Measurements from ENCODE around the gene FBXL20.

The FBXL20 gene

DNA sequence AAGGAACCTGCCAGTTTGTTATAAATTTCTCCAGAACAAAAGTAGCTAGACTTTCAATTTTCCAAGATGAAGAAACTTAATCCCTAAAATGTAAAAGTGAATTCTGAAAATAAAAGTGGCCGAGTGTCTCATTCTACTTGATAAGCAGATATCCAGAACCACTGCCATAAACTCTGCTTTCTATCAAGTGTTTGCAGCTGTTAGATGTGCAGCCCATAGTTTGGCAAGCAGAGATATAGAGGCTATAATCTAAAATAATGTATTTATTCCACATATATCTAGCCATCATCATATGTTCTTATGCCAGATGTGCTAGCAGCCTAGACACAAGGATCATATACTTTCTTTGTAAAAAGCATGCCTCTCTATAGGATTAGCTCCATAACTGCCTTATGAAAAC, 14.7 kb upstream of the FBXL20 start:
- TF ChIP-seq, protein P1, sequence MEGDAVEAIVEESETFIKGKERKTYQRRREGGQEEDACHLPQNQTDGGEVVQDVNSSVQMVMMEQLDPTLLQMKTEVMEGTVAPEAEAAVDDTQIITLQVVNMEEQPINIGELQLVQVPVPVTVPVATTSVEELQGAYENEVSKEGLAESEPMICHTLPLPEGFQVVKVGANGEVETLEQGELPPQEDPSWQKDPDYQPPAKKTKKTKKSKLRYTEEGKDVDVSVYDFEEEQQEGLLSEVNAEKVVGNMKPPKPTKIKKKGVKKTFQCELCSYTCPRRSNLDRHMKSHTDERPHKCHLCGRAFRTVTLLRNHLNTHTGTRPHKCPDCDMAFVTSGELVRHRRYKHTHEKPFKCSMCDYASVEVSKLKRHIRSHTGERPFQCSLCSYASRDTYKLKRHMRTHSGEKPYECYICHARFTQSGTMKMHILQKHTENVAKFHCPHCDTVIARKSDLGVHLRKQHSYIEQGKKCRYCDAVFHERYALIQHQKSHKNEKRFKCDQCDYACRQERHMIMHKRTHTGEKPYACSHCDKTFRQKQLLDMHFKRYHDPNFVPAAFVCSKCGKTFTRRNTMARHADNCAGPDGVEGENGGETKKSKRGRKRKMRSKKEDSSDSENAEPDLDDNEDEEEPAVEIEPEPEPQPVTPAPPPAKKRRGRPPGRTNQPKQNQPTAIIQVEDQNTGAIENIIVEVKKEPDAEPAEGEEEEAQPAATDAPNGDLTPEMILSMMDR (conservative IDR thresholded peaks at IDR 0.05; ENCODE audit: low read length) = no peak
- TF ChIP-seq EZH2phosphoT487 (IDR thresholded peaks at IDR 0.05; ENCODE audit: borderline replicate concordance) = no peak
- H3K36me3 ChIP-seq (ENCODE audit: insufficient read depth, low read length) = peaks cover 71% of the 10 kb centered on the region; the same call in 1 of the 2 replicates
- no peaks in the 10 kb centered on the region for H3K4me1 ChIP-seq (ENCODE audit: insufficient read depth, low read length, poor library complexity, severe bottlenecking)
- H3K9ac ChIP-seq (ENCODE audit: low read depth, low read length, poor library complexity, severe bottlenecking) = no peak overlapping the region
- no peak overlapping the region for H3K4me3 ChIP-seq (ENCODE audit: low read length, poor library complexity, severe bottlenecking)
- H4K20me1 ChIP-seq (ENCODE audit: insufficient read depth, low read length, poor library complexity, severe bottlenecking) = no peaks in the 10 kb centered on the region
- H3K9me3 ChIP-seq (ENCODE audit: insufficient read depth, low read depth, low read length) = no peaks in the 10 kb centered on the region
- H3K4me2 ChIP-seq (ENCODE audit: low read depth, low read length, poor library complexity, severe bottlenecking) = no peak overlapping the region
- H2AFZ ChIP-seq (ENCODE audit: low read length) = no peak overlapping the region
- H3K9me2 ChIP-seq (replicated peaks; ENCODE audit: low read depth, low read length) = no peaks in the 10 kb centered on the region
- no peaks in the 10 kb centered on the region for H3F3A ChIP-seq (ENCODE audit: low read depth)
- no peaks in the 10 kb centered on the region for H3K79me2 ChIP-seq (ENCODE audit: insufficient read depth, low read length)
- H3K27me3 ChIP-seq (ENCODE audit: insufficient read depth, low read length, poor library complexity, severe bottlenecking) = no peaks in the 10 kb centered on the region

DNA sequence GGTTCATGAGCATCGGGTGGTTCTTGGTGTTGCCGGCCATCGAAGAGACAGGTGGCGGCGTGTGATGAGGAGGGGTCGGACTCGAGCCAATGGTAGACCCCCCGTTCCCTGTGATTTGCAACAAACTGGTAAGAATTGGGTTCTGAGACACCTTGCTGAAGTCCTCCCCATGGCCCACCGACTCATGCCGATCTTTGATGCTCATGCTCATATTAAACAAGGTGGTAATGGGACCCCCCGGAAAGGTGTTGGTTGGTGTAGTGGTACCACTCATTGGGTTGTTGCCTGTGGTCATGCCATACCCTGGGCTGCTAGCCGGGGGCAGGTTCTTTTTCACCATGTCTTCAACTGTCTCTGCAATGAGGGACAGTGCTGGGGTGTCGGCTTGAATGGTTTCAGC, 8.9 kb upstream of the FBXL20 start:
- H3K27me3 ChIP-seq (ENCODE audit: insufficient read depth, low read length, poor library complexity, severe bottlenecking) = no peaks in the 10 kb centered on the region
- H3K79me2 ChIP-seq (ENCODE audit: insufficient read depth, low read length) = no peaks in the 10 kb centered on the region
- peaks cover 4% of the 10 kb centered on the region for H4K20me1 ChIP-seq (ENCODE audit: insufficient read depth, low read length, poor library complexity, severe bottlenecking)
- no peak overlapping the region for H3K9ac ChIP-seq (ENCODE audit: low read depth, low read length, poor library complexity, severe bottlenecking)
- H3K36me3 ChIP-seq (ENCODE audit: insufficient read depth, low read length) = peaks cover 80% of the 10 kb centered on the region
- H3K4me1 ChIP-seq (ENCODE audit: insufficient read depth, low read length, poor library complexity, severe bottlenecking) = no peaks in the 10 kb centered on the region
- no peaks in the 10 kb centered on the region for H3K9me3 ChIP-seq (ENCODE audit: insufficient read depth, low read depth, low read length)
- H2AFZ ChIP-seq (ENCODE audit: low read length) = no peak overlapping the region
- H3K4me3 ChIP-seq (ENCODE audit: low read length, poor library complexity, severe bottlenecking) = no peak overlapping the region
- H3F3A ChIP-seq (ENCODE audit: low read depth) = no peaks in the 10 kb centered on the region
- H3K4me2 ChIP-seq (ENCODE audit: low read depth, low read length, poor library complexity, severe bottlenecking) = no peak overlapping the region
- TF ChIP-seq, protein P1 (conservative IDR thresholded peaks at IDR 0.05; ENCODE audit: low read length) = no peak
- TF ChIP-seq EZH2phosphoT487 (IDR thresholded peaks at IDR 0.05; ENCODE audit: borderline replicate concordance) = no peak
- H3K9me2 ChIP-seq (replicated peaks; ENCODE audit: low read depth, low read length) = no peaks in the 10 kb centered on the region

DNA sequence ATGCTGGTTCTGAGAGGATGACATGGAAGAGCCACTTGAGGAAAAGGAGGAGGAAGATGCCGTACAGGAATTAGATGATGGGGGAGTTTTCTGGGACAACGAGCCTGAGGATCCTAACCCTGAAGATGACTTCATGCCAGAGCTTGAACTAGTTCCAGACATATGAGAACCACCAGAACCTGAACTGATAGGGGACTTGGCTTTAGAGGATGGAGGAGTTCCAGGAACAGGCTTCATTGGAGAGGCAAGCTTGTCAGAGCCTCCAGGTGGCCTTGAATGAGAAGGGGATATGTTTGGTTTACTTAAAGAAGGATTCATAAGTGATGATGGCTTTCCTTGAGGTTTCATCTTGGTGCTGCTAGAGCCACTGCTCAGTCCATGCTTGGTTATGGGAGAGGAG, 6.9 kb upstream of the FBXL20 start:
- Histone ChIP-seq H3K27me3 (ENCODE audit: insufficient read depth, low read length, poor library complexity, severe bottlenecking) (no peaks in the 10 kb centered on the region), H3F3A (ENCODE audit: low read depth) (no peaks in the 10 kb centered on the region), H3K4me3 (ENCODE audit: low read length, poor library complexity, severe bottlenecking) (no peak overlapping the region), H3K9me3 (ENCODE audit: insufficient read depth, low read depth, low read length) (no peaks in the 10 kb centered on the region), H2AFZ (ENCODE audit: low read length) (no peak overlapping the region), H3K79me2 (ENCODE audit: insufficient read depth, low read length) (no peaks in the 10 kb centered on the region), H3K4me1 (ENCODE audit: insufficient read depth, low read length, poor library complexity, severe bottlenecking) (no peaks in the 10 kb centered on the region), H3K9ac (ENCODE audit: low read depth, low read length, poor library complexity, severe bottlenecking) (no peak overlapping the region), H3K9me2 (replicated peaks; ENCODE audit: low read depth, low read length) (no peaks in the 10 kb centered on the region), H3K4me2 (ENCODE audit: low read depth, low read length, poor library complexity, severe bottlenecking) (no peak overlapping the region), H4K20me1 (ENCODE audit: insufficient read depth, low read length, poor library complexity, severe bottlenecking) (peaks cover 4% of the 10 kb centered on the region), H3K36me3 (ENCODE audit: insufficient read depth, low read length) (peaks cover 64% of the 10 kb centered on the region)
- no peak for TF ChIP-seq EZH2phosphoT487 (IDR thresholded peaks at IDR 0.05; ENCODE audit: borderline replicate concordance)
- TF ChIP-seq, protein P1 (conservative IDR thresholded peaks at IDR 0.05; ENCODE audit: low read length) = no peak

Data from Loucy (cell line).